Pancreas (tissue), 10 donors: ENCODE measurements around the gene MRPL22. TPM values are rescaled to one million over a fixed set of nuclear protein-coding genes. Genes with fewer than 3 reads are reported as not detected.
"Not testable (repeated sequence)": the region's sequence is repeated elsewhere in the genome, so short reads cannot be mapped to it uniquely, and the experiment has no call there.

ENCODE experiments used
- ATAC-seq, 4 donors: fragments of 200-7000 bp; cut with Tn5 transposase; one replicate each; pipeline versions ENCODE4 v1.8.0 to v1.9.1; 2020; ENCODE audit warnings: mild to moderate bottlenecking in 4 of 4, moderate library complexity in 4 of 4
- DNase-seq, 6 donors: peaks; one replicate each; pipeline ENCODE4 v3.0.0-alpha.2; 2020
- FAIRE-seq: peaks from 2 replicates; lab custom pipeline; 2012; peaks lifted over from hg19 to GRCh38; lab: Jason Lieb, UNC
- H3K27ac ChIP-seq, 4 donors: fragments of 200-600 bp; sonication (generic); 1 replicate in 3 of 4; 2 replicates in 1 of 4; pipeline versions ENCODE4 v1.5.0 to v1.8.0; 2020
- H3K27me3 ChIP-seq, 4 donors: fragments of 200-600 bp; one replicate each; pipeline ENCODE4 v1.8.0; 2021
- H3K36me3 ChIP-seq, 3 donors: fragments of 200-600 bp; sonication (generic) in 1 of 3; one replicate each; pipeline versions ENCODE4 v1.5.0 to v1.8.0; 2020 to 2021
- H3K4me1 ChIP-seq, 3 donors: fragments of 200-600 bp; one replicate each; pipeline ENCODE4 v1.8.0; 2021
- H3K4me3 ChIP-seq, 4 donors: fragments of 200-600 bp; sonication (generic) in 2 of 4; one replicate each; pipeline versions ENCODE4 v1.5.0 to v1.8.0; 2020 to 2021
- H3K9me3 ChIP-seq, 4 donors: fragments of 200-600 bp; one replicate each; pipeline ENCODE4 v1.8.0; 2021
- CTCF ChIP-seq, 4 donors: fragments of 200-600 bp; sonication (generic) in 3 of 4; IDR thresholded peaks; one replicate each; pipeline versions ENCODE4 v1.5.0 to v1.8.0; 2021; ENCODE audit warnings: antibody characterized with exemption in 4 of 4
- WGBS, 2 donors: extraction: QIAGEN DNeasy Blood & Tissue Kit; methylation state at CpG; one replicate each; pipeline ENCODE4 v1.1.7; 2013; 5-methylcytosine and 5-hydroxymethylcytosine counted together
- intact Hi-C, 3 donors: fragments of 100-400 bp; cut with DNase I; formaldehyde crosslinking; loops; one replicate each; pipeline versions ENCODE4 v1.11.1 to v1.14.2; 2022
- polyA plus RNA-seq, 2 donors: library from polyadenylated mRNA; stranded (reverse); fragments of 200-250 nt; gene quantifications; one replicate each; pipeline ENCODE4 v1.2.3, GENCODE V29; 2013
- total RNA-seq, 6 donors: library from RNA; stranded (reverse); fragmentation: NEBNext Ultra II Directional in 4 of 6; extraction: Animal tissue kit (Norgen Biotek cat#: 25700) in 4 of 6; gene quantifications; one replicate each; pipeline versions ENCODE4 v1.2.1 to v1.2.4, GENCODE V29; 2021 to 2023
- donor health status: healthy with polysubstance abuse.
- donor health status: DM: no; HTN: no; CAD: no; lungs with moderate emphysema.
- donor health status: DM: no; HTN: no; CAD: no.
- donor health status: control.
- donor health status: control.
- donor health status: Bipolar disorder and iron deficiency.
- donor health status: DM: yes; HTN: yes; CAD: no.
- donor health status: DM: no; HTN: no; CAD: no.
- donor health status: DM: no; HTN: no; CAD: no.
- donor health status: DM: yes; HTN: yes; CAD: no.

MRPL22 gene
- total and polyA plus RNA-seq, 8 donors = 11.3 to 29.0 (median 23.0) TPM

GRCh38 chr5:154901913-154902312 is 39.0 kb upstream of the MRPL22 start:
- H3K9me3 ChIP-seq = no peaks in the 10 kb centered on the region
- H3K4me3 ChIP-seq = no peak overlapping the region
- DNase-seq = no peak
- no peaks in the 10 kb centered on the region for H3K27me3 ChIP-seq
- FAIRE-seq = no peak
- no peaks in the 10 kb centered on the region for H3K4me1 ChIP-seq
- TF ChIP-seq CTCF (IDR thresholded peaks at IDR 0.05) = no peak
- peaks cover 3 to 62% (median 22%) of the 10 kb centered on the region in 3 donors for H3K36me3 ChIP-seq
- intact Hi-C loops = no loop called here
- no peak for ATAC-seq
- WGBS, 2 donors = 97% methylated on average over 6 of the region's 6 CpGs
- H3K27ac ChIP-seq = no peak overlapping the region

- H3K4me1 ChIP-seq, H3K4me3 ChIP-seq, intact Hi-C loops, H3K9me3 ChIP-seq, ATAC-seq, DNase-seq, H3K27ac ChIP-seq, FAIRE-seq, H3K27me3 ChIP-seq: not testable (repeated sequence)
- H3K36me3 ChIP-seq = peaks cover 3 to 62% (median 27%) of the 10 kb centered on the region in 3 donors
- 89 to 93% methylated on average over 7 of the region's 7 CpGs for WGBS, 2 donors
Observed at GRCh38 chr5:154905601-154906000, 35.3 kb upstream of the MRPL22 start.

- no peak for DNase-seq
- no peak for ATAC-seq
- Histone ChIP-seq H3K9me3 (no peaks in the 10 kb centered on the region), H3K27ac (no peak overlapping the region), H3K4me1 (no peaks in the 10 kb centered on the region), H3K36me3 (peaks cover 4 to 32% (median 15%) of the 10 kb centered on the region in 3 donors), H3K4me3 (no peak overlapping the region), H3K27me3 (no peaks in the 10 kb centered on the region)
- intact Hi-C loops = no loop called here
- FAIRE-seq = no peak
- 52 to 53% methylated on average over 3 of the region's 3 CpGs for WGBS, 2 donors
- no peak for TF ChIP-seq CTCF (IDR thresholded peaks at IDR 0.05)
Observed at GRCh38 chr5:154916874-154917273, 24.0 kb upstream of the MRPL22 start.

GRCh38 chr5:154917757-154918156 is 23.1 kb upstream of the MRPL22 start:
- FAIRE-seq (no peak), DNase-seq (no peak), ATAC-seq (no peak)
- Histone ChIP-seq H3K4me1 (no peaks in the 10 kb centered on the region), H3K36me3 (peaks cover 4 to 28% (median 15%) of the 10 kb centered on the region in 3 donors), H3K27me3 (no peaks in the 10 kb centered on the region), H3K9me3 (no peaks in the 10 kb centered on the region), H3K4me3 (no peak overlapping the region), H3K27ac (no peak overlapping the region)
- WGBS, 2 donors = 68 to 73% methylated on average over 4 of the region's 4 CpGs
- no peak for TF ChIP-seq CTCF (IDR thresholded peaks at IDR 0.05)
- intact Hi-C loops = no loop called here

GRCh38 chr5:154923441-154924430 is 17.1 kb upstream of the MRPL22 start:
- TF ChIP-seq CTCF (IDR thresholded peaks at IDR 0.05) = no peak
- Histone ChIP-seq H3K27ac (no peak overlapping the region), H3K9me3 (no peaks in the 10 kb centered on the region), H3K27me3 (no peaks in the 10 kb centered on the region), H3K4me1 (no peaks in the 10 kb centered on the region), H3K4me3 (no peak overlapping the region), H3K36me3 (peaks cover 9 to 54% (median 9%) of the 10 kb centered on the region in 3 donors)
- peak; percentile 23 for FAIRE-seq
- ATAC-seq = no peak
- 88 to 93% methylated on average over 7 of the region's 7 CpGs for WGBS, 2 donors
- DNase-seq = no peak
- intact Hi-C loops = no loop called here
